K562 (cell line): Measurements from ENCODE around the gene KMO. TPM values are rescaled to one million over a fixed set of nuclear protein-coding genes. Genes with fewer than 3 reads are reported as not detected.

ENCODE experiments used
- ADNP ChIP-seq: fragments of 200-800 bp; sonication (Bioruptor generic); IDR thresholded peaks from 2 replicates; pipeline ENCODE4 v1.6.1; 2016; ENCODE audit warnings: missing genetic modification characterization, missing compliant biosample characterization
- CHCHD3 ChIP-seq: fragments of 250-450 bp; sonication (Bioruptor Pico); IDR thresholded peaks from 2 replicates; pipeline ENCODE4 v2.1.2; 2022; ENCODE audit warnings: mild to moderate bottlenecking
- CREB1 ChIP-seq, 2 experiments: sonication (generic) in 1 of 2; formaldehyde crosslinking in 1 of 2; IDR thresholded peaks; 2 replicates each; pipeline versions ENCODE4 v1.6.1 to v1.8.0; 2012 to 2022; ENCODE audit warnings: inconsistent platforms in 1 of 2, mild to moderate bottlenecking in 1 of 2, missing genetic modification reagents in 1 of 2, moderate library complexity in 1 of 2
- DACH1 ChIP-seq: fragments of 450-650 bp; IDR thresholded peaks from 2 replicates; pipeline ENCODE4 v1.6.1; 2018; ENCODE audit not compliant: partially characterized antibody
- DMBX1 ChIP-seq: fragments of 250-450 bp; sonication (Bioruptor Pico); IDR thresholded peaks from 2 replicates; pipeline ENCODE4 v1.8.0; 2022; ENCODE audit warnings: inconsistent platforms, mild to moderate bottlenecking, moderate library complexity, borderline replicate concordance
- JUND ChIP-seq, 2 experiments: IDR thresholded peaks; 2 replicates in 1 of 2; 3 replicates in 1 of 2; pipeline ENCODE4 v1.6.1; 2011; ENCODE audit warnings: borderline replicate concordance in 2 of 2, low read depth in 2 of 2, low read length in 2 of 2, improper control_type of control experiment in 1 of 2, missing biosample characterization in 1 of 2, missing genetic modification characterization in 1 of 2, missing genetic modification reagents in 1 of 2
- KDM1A ChIP-seq, 2 experiments: fragments of 450-650 bp; IDR thresholded peaks; 2 replicates each; pipeline ENCODE4 v1.6.1; 2016; ENCODE audit warnings: mild to moderate bottlenecking in 2 of 2
- SMAD3 ChIP-seq: fragments of 450-650 bp; formaldehyde crosslinking; conservative IDR thresholded peaks from 2 replicates; pipeline ENCODE4 v1.4.0; 2020; ENCODE audit warnings: mild to moderate bottlenecking
- TCF3 ChIP-seq: sonication (generic); formaldehyde crosslinking; IDR thresholded peaks from 2 replicates; pipeline ENCODE4 v1.4.0; 2020; ENCODE audit warnings: mild to moderate bottlenecking, missing genetic modification reagents
- ZNF197 ChIP-seq: fragments of 200-800 bp; sonication (Bioruptor generic); IDR thresholded peaks from 2 replicates; pipeline ENCODE4 v1.6.1; 2016; ENCODE audit warnings: low read depth, missing genetic modification characterization, missing compliant biosample characterization
- ZNF24 ChIP-seq: fragments of 450-650 bp; IDR thresholded peaks from 2 replicates; pipeline ENCODE4 v1.6.1; 2016
- ZNF77 ChIP-seq: fragments of 250-450 bp; sonication (Bioruptor Pico); IDR thresholded peaks from 2 replicates; pipeline ENCODE4 v1.5.0; 2020
- polyA plus RNA-seq, 8 experiments: library from polyadenylated mRNA; depleted of rRNA in 4 of 8; stranded (reverse) in 5 of 8; unstranded in 3 of 8; fragments of >200 nt; fragmentation: Nextera tagmentation in 2 of 8; fragmentation: Illumina TruSeq in 1 of 8; extraction: Ambion mirVana in 2 of 8; extraction: Trizol in 1 of 8; gene quantifications; 2 replicates each; pipeline versions ENCODE4 v1.2.1 to v1.2.3, GENCODE V29; 2011 to 2014; ENCODE audit warnings: inconsistent platforms in 1 of 8, missing spikeins in 1 of 8
- total RNA-seq, 7 experiments: library from RNA; depleted of rRNA in 6 of 7; stranded (reverse); fragments of >200 nt in 6 of 7; fragmentation: Illumina TruSeq in 2 of 7; extraction: Trizol in 2 of 7; gene quantifications; 2 replicates each; pipeline versions ENCODE4 v1.2.1 to v1.2.3, GENCODE V29; 2011 to 2021; ENCODE audit warnings: low replicate concordance in 1 of 7
- TF ChIP-seq, protein P1 (sequence below): fragments of 450-650 bp; formaldehyde crosslinking; IDR thresholded peaks from 2 replicates; pipeline ENCODE4 v1.4.0; 2022; ENCODE audit warnings: mild to moderate bottlenecking, moderate library complexity

Gene KMO
- total and polyA plus RNA-seq, 9 of the 15 experiments (the other 6 are each of a cell fraction or from before 2014, with no cell fraction given), result 0.01 to 0.11 (median 0.01) TPM; not detected in 6

DNA sequence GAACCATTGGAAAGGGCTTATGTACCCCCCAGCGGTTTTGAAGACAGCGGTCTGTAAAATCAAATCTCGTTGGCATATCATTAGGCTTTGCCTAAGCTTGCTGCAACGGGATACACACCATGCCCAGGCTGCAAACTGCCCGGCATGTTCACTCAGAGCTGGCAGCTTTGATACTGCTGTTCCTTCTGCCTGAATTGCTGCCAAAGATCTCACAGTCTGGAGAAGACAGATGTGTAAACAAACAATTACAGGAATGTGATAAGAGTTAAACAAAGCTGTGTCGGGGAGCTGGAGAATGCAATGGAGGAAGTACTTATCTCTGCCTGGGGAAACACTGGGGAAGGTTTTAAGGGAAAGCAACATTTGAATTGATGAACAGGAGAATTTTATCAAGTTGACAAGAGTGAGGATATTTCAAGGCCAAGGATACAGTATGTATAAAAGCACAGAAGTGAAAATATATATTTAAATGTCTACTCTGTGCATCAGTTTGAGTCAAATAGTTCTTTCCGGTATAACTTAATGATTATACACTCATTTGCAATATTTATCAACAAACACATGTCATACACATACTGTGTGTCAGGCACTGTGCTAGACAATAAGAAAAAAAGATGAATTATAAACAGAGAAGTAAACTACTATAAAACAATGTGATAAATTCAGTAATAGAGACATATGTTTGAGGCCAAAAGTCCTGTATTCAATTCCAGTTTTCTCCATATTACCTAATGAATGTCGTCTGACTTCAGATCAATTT lies 78.1 kb downstream of the KMO start (continued):
- TF ChIP-seq ZNF197 (CRISPR knock-in tag) (no peak), KDM1A (IDR thresholded peaks at IDR 0.05) (peak; percentile 67 to 76; a peak in 3 of 4 replicates), ADNP (no peak), DMBX1 (CRISPR knock-in tag) (no peak), ZNF24 (no peak), JUND (IDR thresholded peaks at IDR 0.05; ENCODE audit: borderline replicate concordance, low read depth, low read length) (peak; percentile 39; the same call in 1 of the 2 replicates), JUND (tag; IDR thresholded peaks at IDR 0.05; ENCODE audit: borderline replicate concordance, low read depth, low read length) (peak; percentile 44; the same call in 1 of the 3 replicates), DACH1 (no peak), CREB1 (IDR thresholded peaks at IDR 0.05) (no peak), CREB1 (CRISPR knock-in tag; IDR thresholded peaks at IDR 0.05) (no peak), TCF3 (CRISPR knock-in tag) (peak; percentile 60), SMAD3 (CRISPR knock-in tag) (no peak), ZNF77 (CRISPR knock-in tag) (no peak), CHCHD3 (CRISPR knock-in tag) (no peak)
- TF ChIP-seq, protein P1, sequence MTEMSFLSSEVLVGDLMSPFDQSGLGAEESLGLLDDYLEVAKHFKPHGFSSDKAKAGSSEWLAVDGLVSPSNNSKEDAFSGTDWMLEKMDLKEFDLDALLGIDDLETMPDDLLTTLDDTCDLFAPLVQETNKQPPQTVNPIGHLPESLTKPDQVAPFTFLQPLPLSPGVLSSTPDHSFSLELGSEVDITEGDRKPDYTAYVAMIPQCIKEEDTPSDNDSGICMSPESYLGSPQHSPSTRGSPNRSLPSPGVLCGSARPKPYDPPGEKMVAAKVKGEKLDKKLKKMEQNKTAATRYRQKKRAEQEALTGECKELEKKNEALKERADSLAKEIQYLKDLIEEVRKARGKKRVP (CRISPR knock-in tag), result no peak
